ENCODE data around the gene COL27A1.

- TF ChIP-seq POLR2A (IDR thresholded peaks at IDR 0.05): no peak
- TF ChIP-seq, protein P1, sequence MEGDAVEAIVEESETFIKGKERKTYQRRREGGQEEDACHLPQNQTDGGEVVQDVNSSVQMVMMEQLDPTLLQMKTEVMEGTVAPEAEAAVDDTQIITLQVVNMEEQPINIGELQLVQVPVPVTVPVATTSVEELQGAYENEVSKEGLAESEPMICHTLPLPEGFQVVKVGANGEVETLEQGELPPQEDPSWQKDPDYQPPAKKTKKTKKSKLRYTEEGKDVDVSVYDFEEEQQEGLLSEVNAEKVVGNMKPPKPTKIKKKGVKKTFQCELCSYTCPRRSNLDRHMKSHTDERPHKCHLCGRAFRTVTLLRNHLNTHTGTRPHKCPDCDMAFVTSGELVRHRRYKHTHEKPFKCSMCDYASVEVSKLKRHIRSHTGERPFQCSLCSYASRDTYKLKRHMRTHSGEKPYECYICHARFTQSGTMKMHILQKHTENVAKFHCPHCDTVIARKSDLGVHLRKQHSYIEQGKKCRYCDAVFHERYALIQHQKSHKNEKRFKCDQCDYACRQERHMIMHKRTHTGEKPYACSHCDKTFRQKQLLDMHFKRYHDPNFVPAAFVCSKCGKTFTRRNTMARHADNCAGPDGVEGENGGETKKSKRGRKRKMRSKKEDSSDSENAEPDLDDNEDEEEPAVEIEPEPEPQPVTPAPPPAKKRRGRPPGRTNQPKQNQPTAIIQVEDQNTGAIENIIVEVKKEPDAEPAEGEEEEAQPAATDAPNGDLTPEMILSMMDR (IDR thresholded peaks at IDR 0.05): no peak
Observed at GRCh38 chr9:114321759-114322158, 166.4 kb downstream of the COL27A1 start.

Measured in adrenal gland (tissue), 5 donors.